ENCODE measurements around the gene PAK3.

DNA sequence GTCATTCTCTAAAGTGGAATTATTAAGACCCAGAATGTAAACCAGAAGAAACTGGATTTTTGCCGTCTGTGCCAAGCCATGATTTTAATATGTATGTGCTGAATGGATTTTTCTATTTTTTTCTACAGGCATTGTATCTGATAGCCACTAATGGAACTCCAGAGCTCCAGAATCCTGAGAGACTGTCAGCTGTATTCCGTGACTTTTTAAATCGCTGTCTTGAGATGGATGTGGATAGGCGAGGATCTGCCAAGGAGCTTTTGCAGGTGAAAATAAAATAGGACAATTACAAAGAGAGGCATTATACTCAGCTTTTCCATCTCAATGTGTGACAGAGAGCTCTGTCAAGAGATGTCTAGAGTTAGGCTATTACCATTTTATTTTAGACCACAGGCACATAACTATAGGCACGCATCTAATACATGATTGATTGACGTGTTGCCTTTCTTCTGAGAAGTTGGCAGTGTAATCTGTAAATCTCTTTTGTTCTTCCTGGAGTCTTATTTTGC, 120.4 kb downstream of the PAK3 start:
- no peak for TF ChIP-seq EZH2phosphoT487 (IDR thresholded peaks at IDR 0.05; ENCODE audit: borderline replicate concordance, low read length)
- TF ChIP-seq, protein P1, sequence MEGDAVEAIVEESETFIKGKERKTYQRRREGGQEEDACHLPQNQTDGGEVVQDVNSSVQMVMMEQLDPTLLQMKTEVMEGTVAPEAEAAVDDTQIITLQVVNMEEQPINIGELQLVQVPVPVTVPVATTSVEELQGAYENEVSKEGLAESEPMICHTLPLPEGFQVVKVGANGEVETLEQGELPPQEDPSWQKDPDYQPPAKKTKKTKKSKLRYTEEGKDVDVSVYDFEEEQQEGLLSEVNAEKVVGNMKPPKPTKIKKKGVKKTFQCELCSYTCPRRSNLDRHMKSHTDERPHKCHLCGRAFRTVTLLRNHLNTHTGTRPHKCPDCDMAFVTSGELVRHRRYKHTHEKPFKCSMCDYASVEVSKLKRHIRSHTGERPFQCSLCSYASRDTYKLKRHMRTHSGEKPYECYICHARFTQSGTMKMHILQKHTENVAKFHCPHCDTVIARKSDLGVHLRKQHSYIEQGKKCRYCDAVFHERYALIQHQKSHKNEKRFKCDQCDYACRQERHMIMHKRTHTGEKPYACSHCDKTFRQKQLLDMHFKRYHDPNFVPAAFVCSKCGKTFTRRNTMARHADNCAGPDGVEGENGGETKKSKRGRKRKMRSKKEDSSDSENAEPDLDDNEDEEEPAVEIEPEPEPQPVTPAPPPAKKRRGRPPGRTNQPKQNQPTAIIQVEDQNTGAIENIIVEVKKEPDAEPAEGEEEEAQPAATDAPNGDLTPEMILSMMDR (IDR thresholded peaks at IDR 0.05; ENCODE audit: low read depth, low read length, poor library complexity, severe bottlenecking) = no peak

All from DOHH2 (cell line).